Measurements from ENCODE around the gene GALNT10.

Gene GALNT10

DNA sequence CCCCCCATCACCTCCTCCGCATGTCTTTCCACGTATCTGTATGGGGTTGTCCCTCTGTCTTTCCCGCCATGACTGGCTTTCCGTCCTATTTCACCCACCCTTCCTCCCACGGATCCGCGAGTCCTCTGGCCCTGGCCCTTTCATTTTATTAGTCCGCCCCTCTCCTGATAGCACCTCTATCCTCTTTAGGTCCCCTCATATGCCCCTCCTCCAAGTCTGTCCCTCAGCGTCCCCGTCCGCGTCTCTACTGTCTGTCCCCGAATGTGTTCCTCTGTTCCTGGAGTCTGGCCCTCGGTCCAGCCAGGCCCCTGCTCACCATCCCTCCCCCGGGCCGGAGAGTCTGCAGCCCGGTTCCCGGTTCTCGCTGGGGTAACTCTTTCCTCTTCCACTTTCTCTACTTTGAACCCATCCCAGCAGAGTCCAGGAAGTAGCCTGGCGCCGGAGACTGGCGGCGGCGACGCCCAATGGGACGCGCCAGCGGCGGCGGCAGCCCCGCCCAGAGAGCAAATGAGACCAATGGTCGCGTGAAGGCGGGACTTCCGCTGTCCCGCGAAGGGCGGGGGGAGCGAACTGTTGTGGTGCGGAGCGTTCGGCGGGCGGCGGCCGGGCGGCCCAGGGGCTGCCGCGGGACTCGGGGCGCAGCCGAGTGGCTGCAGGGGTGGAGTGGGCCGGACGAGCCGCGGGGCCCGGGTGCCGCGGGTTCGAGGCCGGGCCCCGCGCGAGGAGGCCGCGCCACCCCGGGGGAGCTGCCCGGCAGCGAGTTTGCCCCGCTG is 255.1 kb downstream of the GALNT10 start, which contains the start of gene SAP30L:
Gene SAP30L (plus strand): TSS at position 576 of the 773 bp plus-strand sequence. CDS start 608 bp downstream, outside the sequence.
- H3K9ac ChIP-seq (ENCODE audit: low read length) = peak within 1 kb of the TSS; percentile 63
- H3K27me3 ChIP-seq (ENCODE audit: control insufficient read depth, insufficient read depth, low read length) = no peaks in the 10 kb centered on the region
- peaks cover 20% of the 10 kb centered on the region for H3K36me3 ChIP-seq (ENCODE audit: control insufficient read depth, insufficient read depth, low read length)
- peak within 1 kb of the TSS; percentile 56; the same call in 1 of the 2 replicates for H3K27ac ChIP-seq (ENCODE audit: low read depth, low read length)
- H3K4me1 ChIP-seq (ENCODE audit: control insufficient read depth, insufficient read depth, low read length) = peaks cover 11% of the 10 kb centered on the region
- H3K9me3 ChIP-seq (ENCODE audit: control insufficient read depth, insufficient read depth, low read depth, low read length) = no peaks in the 10 kb centered on the region
- peak within 1 kb of the TSS; percentile 93 for H3K4me3 ChIP-seq (ENCODE audit: low read depth, low read length)

DNA sequence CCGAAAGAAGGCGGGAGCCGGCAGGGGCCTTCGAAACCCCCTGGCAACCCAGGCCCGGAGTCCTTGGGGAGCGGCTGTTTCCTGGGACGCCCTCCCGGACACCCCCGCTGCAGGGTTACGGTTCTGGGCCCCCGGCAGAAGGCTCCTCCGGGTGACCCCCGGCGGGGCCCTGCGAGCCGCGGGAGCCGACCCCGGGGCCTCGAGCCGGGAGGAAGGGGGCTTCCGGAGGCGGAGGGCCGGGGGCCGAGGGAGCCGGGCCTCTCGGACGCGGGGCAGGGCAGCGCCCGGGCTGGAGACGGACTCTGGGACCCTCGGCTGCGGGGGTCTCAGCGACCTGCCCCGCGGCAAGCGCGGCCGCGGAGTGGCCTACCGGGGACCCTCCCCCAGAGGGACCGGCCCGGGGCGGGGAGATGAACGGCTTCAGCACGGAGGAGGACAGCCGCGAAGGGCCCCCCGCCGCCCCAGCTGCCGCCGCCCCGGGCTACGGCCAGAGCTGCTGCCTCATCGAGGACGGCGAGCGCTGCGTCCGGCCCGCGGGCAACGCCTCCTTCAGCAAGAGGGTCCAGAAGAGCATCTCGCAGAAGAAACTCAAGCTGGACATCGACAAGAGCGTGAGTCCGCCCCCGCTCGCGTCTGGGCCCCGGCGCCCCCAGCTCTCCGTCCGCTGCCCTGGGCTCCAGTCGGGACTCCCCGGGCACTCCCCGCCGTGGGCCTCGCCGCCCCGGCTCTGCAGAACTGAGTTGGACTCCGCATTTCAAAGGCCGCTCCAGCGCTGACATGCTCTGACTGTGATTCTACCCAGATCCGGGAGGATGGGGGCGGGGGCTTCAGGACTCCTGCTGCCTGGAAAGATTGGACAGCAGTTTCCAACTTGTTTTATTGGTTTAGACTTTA is 255.9 kb downstream of the GALNT10 start:
- H3K4me1 ChIP-seq (ENCODE audit: control insufficient read depth, insufficient read depth, low read length) = peaks cover 11% of the 10 kb centered on the region
- H3K36me3 ChIP-seq (ENCODE audit: control insufficient read depth, insufficient read depth, low read length) = peaks cover 21% of the 10 kb centered on the region
- no peaks in the 10 kb centered on the region for H3K27me3 ChIP-seq (ENCODE audit: control insufficient read depth, insufficient read depth, low read length)
- no peaks in the 10 kb centered on the region for H3K9me3 ChIP-seq (ENCODE audit: control insufficient read depth, insufficient read depth, low read depth, low read length)
- peak overlapping the region; percentile 55 for H3K9ac ChIP-seq (ENCODE audit: low read length)
- peak overlapping the region; percentile 56; the same call in 1 of the 2 replicates for H3K27ac ChIP-seq (ENCODE audit: low read depth, low read length)
- peak overlapping the region; percentile 93 for H3K4me3 ChIP-seq (ENCODE audit: low read depth, low read length)

DNA sequence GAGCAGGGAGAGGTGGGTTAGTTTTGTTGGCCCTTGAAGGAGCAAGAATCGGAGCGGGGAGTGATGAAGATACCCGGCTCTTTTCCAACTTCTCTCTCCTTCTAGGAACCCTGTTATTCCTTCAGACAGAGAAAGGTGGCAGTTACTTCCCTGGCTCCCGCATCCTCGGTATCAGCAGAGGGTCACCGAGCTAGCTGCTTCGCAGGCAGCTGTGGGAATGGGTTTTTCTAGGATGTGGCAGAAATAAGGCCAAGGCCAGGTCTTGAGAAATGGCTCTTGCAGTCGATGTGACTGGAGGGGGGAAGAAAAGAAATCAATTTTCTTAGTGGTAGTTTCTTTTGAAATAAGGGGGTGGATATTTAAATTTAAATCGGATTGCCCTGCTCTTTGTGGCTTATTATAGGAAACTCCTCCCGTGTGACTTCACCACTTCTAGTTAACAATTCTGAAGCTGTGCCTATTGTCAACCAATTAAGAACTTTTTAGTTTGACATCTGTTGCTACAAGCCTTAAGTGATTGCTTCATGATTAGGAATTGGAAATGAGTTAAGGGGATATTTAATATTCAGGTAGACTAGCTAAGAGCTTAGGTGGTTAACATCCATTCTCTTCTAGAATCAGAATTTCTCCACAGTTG is 256.7 kb downstream of the GALNT10 start:
- Histone ChIP-seq H3K27ac (ENCODE audit: low read depth, low read length) (no peak overlapping the region), H3K9ac (ENCODE audit: low read length) (peak overlapping the region; percentile 55), H3K4me1 (ENCODE audit: control insufficient read depth, insufficient read depth, low read length) (peaks cover 11% of the 10 kb centered on the region)

DNA sequence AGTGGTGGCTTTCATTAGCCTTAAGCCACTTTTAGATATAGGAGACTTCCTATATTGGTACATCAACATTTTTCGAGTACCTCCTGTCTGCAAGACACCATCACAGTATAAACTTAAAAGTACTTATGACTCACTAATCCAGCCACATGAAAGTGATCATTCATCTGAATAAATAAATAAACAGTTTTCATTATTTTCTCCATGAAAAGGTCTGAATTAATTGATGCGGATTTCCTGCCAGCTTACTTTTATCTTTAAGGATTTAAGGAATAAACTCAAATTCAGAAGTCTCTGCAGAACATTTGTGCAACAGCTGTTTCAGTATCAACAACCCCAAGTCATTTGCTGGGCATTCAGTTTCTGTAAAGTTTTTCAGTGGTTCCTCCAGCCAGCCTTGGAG is 259.3 kb downstream of the GALNT10 start:
- peaks cover 7% of the 10 kb centered on the region for H3K4me1 ChIP-seq (ENCODE audit: control insufficient read depth, insufficient read depth, low read length)
- no peak overlapping the region for H3K4me3 ChIP-seq (ENCODE audit: low read depth, low read length)
- no peak overlapping the region for H3K9ac ChIP-seq (ENCODE audit: low read length)
- no peaks in the 10 kb centered on the region for H3K27me3 ChIP-seq (ENCODE audit: control insufficient read depth, insufficient read depth, low read length)
- H3K36me3 ChIP-seq (ENCODE audit: control insufficient read depth, insufficient read depth, low read length) = peaks cover 38% of the 10 kb centered on the region
- H3K9me3 ChIP-seq (ENCODE audit: control insufficient read depth, insufficient read depth, low read depth, low read length) = no peaks in the 10 kb centered on the region
- no peak overlapping the region for H3K27ac ChIP-seq (ENCODE audit: low read depth, low read length)

More for the DNA sequence above, 256.7 kb downstream of the GALNT10 start:
- no peaks in the 10 kb centered on the region for H3K27me3 ChIP-seq (ENCODE audit: control insufficient read depth, insufficient read depth, low read length)
- no peaks in the 10 kb centered on the region for H3K9me3 ChIP-seq (ENCODE audit: control insufficient read depth, insufficient read depth, low read depth, low read length)
- H3K4me3 ChIP-seq (ENCODE audit: low read depth, low read length) = peak overlapping the region; percentile 93
- peaks cover 20% of the 10 kb centered on the region for H3K36me3 ChIP-seq (ENCODE audit: control insufficient read depth, insufficient read depth, low read length)

DNA sequence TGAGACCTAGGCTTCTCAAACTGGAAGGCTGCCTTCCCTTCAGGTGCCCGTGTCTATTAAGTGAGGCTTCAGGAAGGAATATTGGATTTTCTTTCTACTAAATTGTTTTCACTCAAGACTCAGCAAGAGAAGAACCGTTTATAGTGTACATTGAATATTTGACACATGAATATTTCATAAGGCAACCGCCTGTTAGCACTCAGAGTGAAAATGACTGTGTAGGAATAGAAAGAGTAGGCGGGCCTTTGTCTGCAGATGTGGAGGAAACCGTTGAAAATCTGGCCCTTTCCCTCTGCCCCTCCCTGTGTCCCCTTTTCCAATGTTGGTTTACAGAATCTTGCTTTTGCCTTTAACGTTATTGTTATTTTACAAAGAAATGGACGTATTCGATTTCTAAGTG is 261.4 kb downstream of the GALNT10 start:
- Histone ChIP-seq H3K9ac (ENCODE audit: low read length) (no peak overlapping the region), H3K27me3 (ENCODE audit: control insufficient read depth, insufficient read depth, low read length) (no peaks in the 10 kb centered on the region), H3K36me3 (ENCODE audit: control insufficient read depth, insufficient read depth, low read length) (peaks cover 60% of the 10 kb centered on the region), H3K4me3 (ENCODE audit: low read depth, low read length) (no peak overlapping the region), H3K4me1 (ENCODE audit: control insufficient read depth, insufficient read depth, low read length) (peaks cover 7% of the 10 kb centered on the region), H3K9me3 (ENCODE audit: control insufficient read depth, insufficient read depth, low read depth, low read length) (no peaks in the 10 kb centered on the region), H3K27ac (ENCODE audit: low read depth, low read length) (no peak overlapping the region)

DNA sequence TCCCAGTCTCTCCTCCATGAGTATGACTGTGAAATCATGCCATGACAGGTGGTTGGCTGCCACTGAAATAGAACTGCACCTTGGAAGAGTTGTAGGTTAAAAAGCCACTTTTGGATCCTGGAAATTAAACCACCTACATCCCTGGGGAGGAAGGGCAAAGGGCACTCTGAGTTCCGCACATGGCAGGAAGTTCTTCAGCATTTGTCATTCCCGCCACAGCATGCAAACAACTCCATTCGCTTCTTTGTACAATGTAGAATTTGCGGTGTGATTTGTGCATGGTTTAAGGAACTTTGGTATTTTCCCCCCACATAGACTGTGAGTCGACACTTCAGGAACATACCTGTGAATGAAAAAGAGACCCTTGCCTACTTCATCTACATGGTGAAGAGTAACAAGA is 265.1 kb downstream of the GALNT10 start:
- H3K4me3 ChIP-seq (ENCODE audit: low read depth, low read length) = no peak overlapping the region
- H3K9me3 ChIP-seq (ENCODE audit: control insufficient read depth, insufficient read depth, low read depth, low read length) = no peaks in the 10 kb centered on the region
- no peaks in the 10 kb centered on the region for H3K27me3 ChIP-seq (ENCODE audit: control insufficient read depth, insufficient read depth, low read length)
- no peaks in the 10 kb centered on the region for H3K4me1 ChIP-seq (ENCODE audit: control insufficient read depth, insufficient read depth, low read length)
- peaks cover 59% of the 10 kb centered on the region for H3K36me3 ChIP-seq (ENCODE audit: control insufficient read depth, insufficient read depth, low read length)
- no peak overlapping the region for H3K27ac ChIP-seq (ENCODE audit: low read depth, low read length)
- H3K9ac ChIP-seq (ENCODE audit: low read length) = no peak overlapping the region

DNA sequence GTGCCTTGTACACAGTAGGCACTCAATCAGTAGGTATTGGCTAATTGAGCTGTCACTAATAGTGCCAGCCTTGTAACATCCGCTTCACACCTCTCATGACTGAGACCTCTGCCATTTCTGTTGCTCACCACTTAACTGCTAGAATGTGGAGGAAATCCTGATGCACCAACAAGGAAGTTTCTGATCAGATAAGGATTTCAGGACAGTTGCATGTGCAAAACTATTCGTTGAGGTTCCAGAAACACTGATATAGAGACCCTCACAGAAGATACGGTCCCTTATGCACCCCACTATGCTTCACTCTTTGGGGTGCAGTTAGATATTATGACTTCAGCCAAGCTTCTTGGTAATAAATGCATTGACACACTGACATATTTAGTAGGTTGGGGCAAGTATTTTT is 266.0 kb downstream of the GALNT10 start:
- Histone ChIP-seq H3K36me3 (ENCODE audit: control insufficient read depth, insufficient read depth, low read length) (peaks cover 49% of the 10 kb centered on the region), H3K9me3 (ENCODE audit: control insufficient read depth, insufficient read depth, low read depth, low read length) (no peaks in the 10 kb centered on the region), H3K4me1 (ENCODE audit: control insufficient read depth, insufficient read depth, low read length) (no peaks in the 10 kb centered on the region), H3K27ac (ENCODE audit: low read depth, low read length) (no peak overlapping the region), H3K27me3 (ENCODE audit: control insufficient read depth, insufficient read depth, low read length) (no peaks in the 10 kb centered on the region), H3K4me3 (ENCODE audit: low read depth, low read length) (no peak overlapping the region), H3K9ac (ENCODE audit: low read length) (no peak overlapping the region)

DNA sequence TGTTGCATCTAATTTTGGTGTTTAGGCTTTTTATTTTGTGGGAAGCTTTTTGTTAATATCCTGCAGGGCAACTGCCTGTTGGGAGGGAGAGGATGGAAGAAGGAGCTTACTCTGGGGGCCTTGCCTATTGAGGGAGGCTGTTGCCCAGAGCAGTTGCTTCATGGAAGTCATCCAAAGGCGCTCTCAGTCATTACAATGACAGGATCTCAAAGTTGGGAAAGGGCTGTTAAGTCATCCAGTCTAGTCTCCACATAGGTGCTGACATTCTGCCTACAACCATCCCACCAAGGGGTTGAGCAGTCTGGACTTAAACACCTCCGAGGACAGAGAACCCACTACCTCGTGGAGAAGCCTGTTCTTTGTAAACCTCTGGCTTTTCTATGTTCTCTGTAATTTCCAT is 268.5 kb downstream of the GALNT10 start:
- no peaks in the 10 kb centered on the region for H3K9me3 ChIP-seq (ENCODE audit: control insufficient read depth, insufficient read depth, low read depth, low read length)
- no peaks in the 10 kb centered on the region for H3K4me1 ChIP-seq (ENCODE audit: control insufficient read depth, insufficient read depth, low read length)
- H3K27ac ChIP-seq (ENCODE audit: low read depth, low read length) = no peak overlapping the region
- H3K9ac ChIP-seq (ENCODE audit: low read length) = no peak overlapping the region
- H3K27me3 ChIP-seq (ENCODE audit: control insufficient read depth, insufficient read depth, low read length) = no peaks in the 10 kb centered on the region
- H3K36me3 ChIP-seq (ENCODE audit: control insufficient read depth, insufficient read depth, low read length) = peaks cover 26% of the 10 kb centered on the region
- H3K4me3 ChIP-seq (ENCODE audit: low read depth, low read length) = no peak overlapping the region

DNA sequence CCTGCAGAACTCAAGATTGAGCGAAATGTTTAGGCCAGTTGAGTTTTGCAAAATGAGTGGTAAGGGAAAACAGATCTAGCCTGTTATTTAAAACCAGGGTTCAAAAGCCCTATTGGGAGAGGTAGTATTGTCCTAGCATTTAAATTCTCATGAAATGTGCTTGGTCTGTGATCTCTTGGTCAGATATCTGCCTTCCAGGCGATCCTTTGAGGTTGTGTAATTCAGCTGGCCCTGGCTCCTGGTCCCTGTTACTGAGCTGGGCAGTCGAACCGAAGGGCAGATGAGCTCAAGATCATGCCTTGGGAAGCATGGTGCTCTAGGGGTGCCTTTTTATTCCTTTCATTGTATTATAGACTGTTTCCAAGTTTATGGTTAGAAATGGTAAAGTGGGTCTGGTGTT is 269.6 kb downstream of the GALNT10 start:
- H3K9ac ChIP-seq (ENCODE audit: low read length) = no peak overlapping the region
- no peak overlapping the region for H3K4me3 ChIP-seq (ENCODE audit: low read depth, low read length)

DNA sequence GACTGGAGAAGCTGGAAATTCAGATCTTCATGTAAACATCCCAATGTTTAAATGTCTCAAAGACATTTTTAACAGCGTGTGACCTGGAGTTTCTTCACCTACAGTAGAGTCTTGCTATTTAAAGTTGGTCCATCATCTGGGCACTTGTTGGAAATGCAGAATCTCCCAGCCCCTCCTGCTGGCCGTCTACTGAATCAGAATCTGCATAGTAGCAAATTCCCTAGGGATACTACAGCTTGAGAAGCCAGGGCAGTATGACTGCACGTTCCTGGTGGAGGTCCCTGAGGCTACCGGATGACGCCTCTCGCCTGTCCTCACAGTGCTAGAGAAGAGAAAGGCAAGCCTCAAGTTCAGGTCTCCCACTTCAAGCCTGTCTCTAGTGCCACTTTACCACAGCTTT is 271.0 kb downstream of the GALNT10 start:
- no peak overlapping the region for H3K9ac ChIP-seq (ENCODE audit: low read length)
- no peaks in the 10 kb centered on the region for H3K9me3 ChIP-seq (ENCODE audit: control insufficient read depth, insufficient read depth, low read depth, low read length)
- peaks cover 4% of the 10 kb centered on the region for H3K36me3 ChIP-seq (ENCODE audit: control insufficient read depth, insufficient read depth, low read length)
- H3K4me1 ChIP-seq (ENCODE audit: control insufficient read depth, insufficient read depth, low read length) = peaks cover 3% of the 10 kb centered on the region; the same call in 1 of the 2 replicates
- H3K27me3 ChIP-seq (ENCODE audit: control insufficient read depth, insufficient read depth, low read length) = peaks cover 7% of the 10 kb centered on the region
- no peak overlapping the region for H3K27ac ChIP-seq (ENCODE audit: low read depth, low read length)
- H3K4me3 ChIP-seq (ENCODE audit: low read depth, low read length) = no peak overlapping the region

More for the DNA sequence above, 269.6 kb downstream of the GALNT10 start:
- no peaks in the 10 kb centered on the region for H3K4me1 ChIP-seq (ENCODE audit: control insufficient read depth, insufficient read depth, low read length)
- H3K27ac ChIP-seq (ENCODE audit: low read depth, low read length) = no peak overlapping the region
- H3K27me3 ChIP-seq (ENCODE audit: control insufficient read depth, insufficient read depth, low read length) = no peaks in the 10 kb centered on the region
- no peaks in the 10 kb centered on the region for H3K9me3 ChIP-seq (ENCODE audit: control insufficient read depth, insufficient read depth, low read depth, low read length)
- peaks cover 18% of the 10 kb centered on the region for H3K36me3 ChIP-seq (ENCODE audit: control insufficient read depth, insufficient read depth, low read length)
